ENCODE measurements around the gene ATP11C. TPM values are rescaled to one million over a fixed set of nuclear protein-coding genes. Genes with fewer than 3 reads are reported as not detected.

ATP11C gene
- total and polyA plus RNA-seq, 10 of the 15 experiments (the other 5 are each of a cell fraction or from before 2014, with no cell fraction given): 16.2 to 44.0 (median 24.8) TPM

DNA sequence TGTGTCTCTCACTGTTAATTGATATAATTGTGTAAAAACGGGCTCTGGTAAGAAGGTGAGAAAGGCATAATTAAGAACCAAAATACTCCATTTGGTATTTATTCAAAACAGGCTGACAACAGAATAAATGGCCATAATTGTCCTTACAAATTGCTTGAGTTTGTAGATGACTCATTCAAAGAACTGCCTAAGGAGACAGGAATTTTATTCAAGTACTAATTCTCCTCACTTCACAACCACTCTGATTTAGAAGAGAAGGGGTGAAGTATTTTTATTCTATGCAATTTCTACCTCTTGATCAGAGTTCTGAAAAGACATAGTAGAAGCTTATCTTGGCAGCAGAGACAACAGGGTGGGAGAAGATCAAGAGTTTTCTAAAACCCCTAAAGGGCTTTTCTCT, 43.1 kb downstream of the ATP11C start (continued):
- TF ChIP-seq, protein P1, sequence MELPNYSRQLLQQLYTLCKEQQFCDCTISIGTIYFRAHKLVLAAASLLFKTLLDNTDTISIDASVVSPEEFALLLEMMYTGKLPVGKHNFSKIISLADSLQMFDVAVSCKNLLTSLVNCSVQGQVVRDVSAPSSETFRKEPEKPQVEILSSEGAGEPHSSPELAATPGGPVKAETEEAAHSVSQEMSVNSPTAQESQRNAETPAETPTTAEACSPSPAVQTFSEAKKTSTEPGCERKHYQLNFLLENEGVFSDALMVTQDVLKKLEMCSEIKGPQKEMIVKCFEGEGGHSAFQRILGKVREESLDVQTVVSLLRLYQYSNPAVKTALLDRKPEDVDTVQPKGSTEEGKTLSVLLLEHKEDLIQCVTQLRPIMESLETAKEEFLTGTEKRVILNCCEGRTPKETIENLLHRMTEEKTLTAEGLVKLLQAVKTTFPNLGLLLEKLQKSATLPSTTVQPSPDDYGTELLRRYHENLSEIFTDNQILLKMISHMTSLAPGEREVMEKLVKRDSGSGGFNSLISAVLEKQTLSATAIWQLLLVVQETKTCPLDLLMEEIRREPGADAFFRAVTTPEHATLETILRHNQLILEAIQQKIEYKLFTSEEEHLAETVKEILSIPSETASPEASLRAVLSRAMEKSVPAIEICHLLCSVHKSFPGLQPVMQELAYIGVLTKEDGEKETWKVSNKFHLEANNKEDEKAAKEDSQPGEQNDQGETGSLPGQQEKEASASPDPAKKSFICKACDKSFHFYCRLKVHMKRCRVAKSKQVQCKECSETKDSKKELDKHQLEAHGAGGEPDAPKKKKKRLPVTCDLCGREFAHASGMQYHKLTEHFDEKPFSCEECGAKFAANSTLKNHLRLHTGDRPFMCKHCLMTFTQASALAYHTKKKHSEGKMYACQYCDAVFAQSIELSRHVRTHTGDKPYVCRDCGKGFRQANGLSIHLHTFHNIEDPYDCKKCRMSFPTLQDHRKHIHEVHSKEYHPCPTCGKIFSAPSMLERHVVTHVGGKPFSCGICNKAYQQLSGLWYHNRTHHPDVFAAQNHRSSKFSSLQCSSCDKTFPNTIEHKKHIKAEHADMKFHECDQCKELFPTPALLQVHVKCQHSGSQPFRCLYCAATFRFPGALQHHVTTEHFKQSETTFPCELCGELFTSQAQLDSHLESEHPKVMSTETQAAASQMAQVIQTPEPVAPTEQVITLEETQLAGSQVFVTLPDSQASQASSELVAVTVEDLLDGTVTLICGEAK (IDR thresholded peaks at IDR 0.05; ENCODE audit: borderline replicate concordance): no peak
- no peak for TF ChIP-seq MTA3 (IDR thresholded peaks at IDR 0.05; ENCODE audit: borderline replicate concordance, low read length)
- TF ChIP-seq, protein P2, sequence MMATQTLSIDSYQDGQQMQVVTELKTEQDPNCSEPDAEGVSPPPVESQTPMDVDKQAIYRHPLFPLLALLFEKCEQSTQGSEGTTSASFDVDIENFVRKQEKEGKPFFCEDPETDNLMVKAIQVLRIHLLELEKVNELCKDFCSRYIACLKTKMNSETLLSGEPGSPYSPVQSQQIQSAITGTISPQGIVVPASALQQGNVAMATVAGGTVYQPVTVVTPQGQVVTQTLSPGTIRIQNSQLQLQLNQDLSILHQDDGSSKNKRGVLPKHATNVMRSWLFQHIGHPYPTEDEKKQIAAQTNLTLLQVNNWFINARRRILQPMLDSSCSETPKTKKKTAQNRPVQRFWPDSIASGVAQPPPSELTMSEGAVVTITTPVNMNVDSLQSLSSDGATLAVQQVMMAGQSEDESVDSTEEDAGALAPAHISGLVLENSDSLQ (IDR thresholded peaks at IDR 0.05): no peak

DNA sequence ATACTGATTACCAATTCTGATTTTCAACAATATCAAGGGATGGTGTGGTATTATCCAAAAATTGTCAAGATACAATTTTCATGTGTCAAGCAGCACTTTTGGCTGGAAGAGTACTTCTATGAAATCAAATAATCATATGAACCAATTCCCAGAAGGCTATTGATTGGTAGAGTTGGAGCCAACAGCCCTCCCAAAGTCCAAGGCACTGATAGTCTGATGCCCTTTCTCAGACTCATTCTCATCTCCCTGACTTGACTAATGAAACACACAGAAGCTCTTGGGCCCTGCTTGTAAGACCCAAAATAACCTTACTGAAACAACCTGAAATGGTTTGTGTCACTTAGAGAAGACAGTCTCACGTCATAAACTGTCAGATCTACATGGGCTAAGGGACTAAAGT, 48.9 kb downstream of the ATP11C start:
- ATAC-seq: no peak
- RAD21 ChIA-PET (ENCODE audit: unreplicated experiment): no interaction called here
- Histone ChIP-seq H3K27me3 (replicated peaks in 1 of 2; ENCODE audit: control insufficient read depth in 2 of 2, insufficient read depth in 2 of 2, low read length in 1 of 2) (no peaks in the 10 kb centered on the region), H3K9ac (ENCODE audit: control insufficient read depth, insufficient read depth, low read length) (no peak overlapping the region), H3K79me2 (ENCODE audit: control insufficient read depth, insufficient read depth, low read length) (peaks cover 11% of the 10 kb centered on the region), H2AFZ (ENCODE audit: control insufficient read depth, low read depth, low read length) (no peak overlapping the region), H3K4me3 (no peak overlapping the region), H3K9me3 (replicated peaks; ENCODE audit: control insufficient read depth, insufficient read depth, low read length) (no peaks in the 10 kb centered on the region), H3K27ac (ENCODE audit: control insufficient read depth, insufficient read depth) (no peak overlapping the region), H3K36me3 (ENCODE audit: control insufficient read depth in 2 of 2, insufficient read depth in 2 of 2, low read length in 1 of 2) (no peaks in the 10 kb centered on the region), H4K20me1 (ENCODE audit: control insufficient read depth, insufficient read depth) (no peaks in the 10 kb centered on the region), H3K4me2 (ENCODE audit: control insufficient read depth, insufficient read depth) (no peak overlapping the region), H3K4me1 (ENCODE audit: control insufficient read depth, insufficient read depth, low read length) (no peaks in the 10 kb centered on the region)
- no peak for FAIRE-seq
- 50% methylated on average over 1 of the region's 1 CpG for WGBS (ENCODE audit: insufficient coverage, insufficient replicate concordance, low lambda C conversion rate, missing lambda C conversion rate)
- CTCF ChIA-PET: no interaction called here
- intact Hi-C loops (cut with micrococcal nuclease; ENCODE audit: unreplicated experiment) (no loop called here), in situ Hi-C loops (cut with MboI) (no loop called here)
- no peak for DNase-seq (ENCODE audit: low read depth, low spot score)
- SMC1A ChIA-PET (ENCODE audit: uncharacterized antibody, unreplicated experiment): interaction anchor here (1.2 to 1.8 kb wide), 3 partner anchors 16 to 40 kb away, joined by 3 to 4 read pairs (median 4); no protein-coding TSS in a partner anchor
- no TSS peak for BruUV-seq (replicated peaks)
- POLR2A ChIA-PET: no interaction called here
- TF ChIP-seq, protein P3, sequence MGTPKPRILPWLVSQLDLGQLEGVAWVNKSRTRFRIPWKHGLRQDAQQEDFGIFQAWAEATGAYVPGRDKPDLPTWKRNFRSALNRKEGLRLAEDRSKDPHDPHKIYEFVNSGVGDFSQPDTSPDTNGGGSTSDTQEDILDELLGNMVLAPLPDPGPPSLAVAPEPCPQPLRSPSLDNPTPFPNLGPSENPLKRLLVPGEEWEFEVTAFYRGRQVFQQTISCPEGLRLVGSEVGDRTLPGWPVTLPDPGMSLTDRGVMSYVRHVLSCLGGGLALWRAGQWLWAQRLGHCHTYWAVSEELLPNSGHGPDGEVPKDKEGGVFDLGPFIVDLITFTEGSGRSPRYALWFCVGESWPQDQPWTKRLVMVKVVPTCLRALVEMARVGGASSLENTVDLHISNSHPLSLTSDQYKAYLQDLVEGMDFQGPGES (IDR thresholded peaks at IDR 0.05): no peak
- TF ChIP-seq EED (IDR thresholded peaks at IDR 0.05; ENCODE audit: low read depth) (no peak), KLF5 (IDR thresholded peaks at IDR 0.05; ENCODE audit: partially characterized antibody) (no peak), GABPA (IDR thresholded peaks at IDR 0.05; ENCODE audit: low read depth) (no peak), NFYA (IDR thresholded peaks at IDR 0.05; ENCODE audit: borderline replicate concordance, low read depth, low read length) (no peak), MEF2A (IDR thresholded peaks at IDR 0.05; ENCODE audit: insufficient read depth, low read depth, low read length) (no peak), KAT2A (conservative IDR thresholded peaks at IDR 0.05; ENCODE audit: control insufficient read depth, low read depth, low read length) (no peak), MEF2B (IDR thresholded peaks at IDR 0.05; ENCODE audit: partially characterized antibody, poor library complexity, severe bottlenecking) (no peak), RUNX3 (IDR thresholded peaks at IDR 0.05; ENCODE audit: low read length) (no peak), ZNF622 (IDR thresholded peaks at IDR 0.05) (no peak)
- TF ChIP-seq, protein P4, sequence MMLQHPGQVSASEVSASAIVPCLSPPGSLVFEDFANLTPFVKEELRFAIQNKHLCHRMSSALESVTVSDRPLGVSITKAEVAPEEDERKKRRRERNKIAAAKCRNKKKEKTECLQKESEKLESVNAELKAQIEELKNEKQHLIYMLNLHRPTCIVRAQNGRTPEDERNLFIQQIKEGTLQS (IDR thresholded peaks at IDR 0.05; ENCODE audit: borderline replicate concordance, extremely low read depth, low read depth, low read length): no peak
